Mesenchymal stem cell (in vitro differentiated cells and primary cell): ENCODE measurements around the gene MAP3K4.

Source experiments
- DNase-seq: peaks from one replicate; pipeline ENCODE4 v3.0.0-alpha.2; 2013
- H2AFZ ChIP-seq: one replicate; pipeline ENCODE4 v1.6.1; 2013; ENCODE audit warnings: low read depth, mild to moderate bottlenecking, control low read depth, inconsistent platforms, low read length, moderate library complexity
- H2AK5ac ChIP-seq: 2 replicates; pipeline ENCODE4 v1.6.1; 2013; ENCODE audit warnings: low read length, moderate library complexity, mild to moderate bottlenecking, inconsistent platforms; ENCODE audit not compliant: severe bottlenecking
- H2BK120ac ChIP-seq: one replicate; pipeline ENCODE4 v1.6.1; 2013; ENCODE audit warnings: low read depth, mild to moderate bottlenecking, inconsistent platforms, low read length, moderate library complexity
- H2BK12ac ChIP-seq, 2 experiments: one replicate each; pipeline ENCODE4 v1.6.1; 2013; ENCODE audit warnings: inconsistent platforms in 2 of 2, low read length in 2 of 2, mild to moderate bottlenecking in 2 of 2, moderate library complexity in 2 of 2, control low read depth in 1 of 2
- H2BK15ac ChIP-seq: one replicate; pipeline ENCODE4 v1.6.1; 2013; ENCODE audit warnings: mild to moderate bottlenecking, low read depth, inconsistent platforms; ENCODE audit not compliant: poor library complexity, severe bottlenecking
- H2BK5ac ChIP-seq: 2 replicates; pipeline ENCODE4 v1.6.1; 2013; ENCODE audit warnings: low read depth, mild to moderate bottlenecking, low read length, control low read depth, inconsistent platforms; ENCODE audit not compliant: poor library complexity, severe bottlenecking
- H3K14ac ChIP-seq, 2 experiments: one replicate each; pipeline ENCODE4 v1.6.1; 2013; ENCODE audit warnings: inconsistent platforms in 2 of 2, low read length in 2 of 2, control low read depth in 1 of 2, mild to moderate bottlenecking in 1 of 2, moderate library complexity in 1 of 2
- H3K18ac ChIP-seq, 2 experiments: one replicate each; pipeline ENCODE4 v1.6.1; 2013; ENCODE audit warnings: inconsistent platforms in 2 of 2, low read length in 2 of 2, control low read depth in 1 of 2, low read depth in 1 of 2, mild to moderate bottlenecking in 1 of 2
- H3K23ac ChIP-seq, 2 experiments: one replicate each; pipeline ENCODE4 v1.6.1; 2013; ENCODE audit warnings: inconsistent platforms in 2 of 2, low read length in 2 of 2, mild to moderate bottlenecking in 2 of 2, moderate library complexity in 2 of 2, control low read depth in 1 of 2
- H3K27ac ChIP-seq: 2 replicates; pipeline ENCODE4 v1.5.1; 2013; ENCODE audit warnings: mild to moderate bottlenecking, moderate library complexity, low read length, control low read depth, inconsistent platforms; ENCODE audit not compliant: poor library complexity, severe bottlenecking
- H3K27me3 ChIP-seq, 2 experiments: 2 replicates each; pipeline versions ENCODE4 v1.6.1 to v1.7.0; 2013; ENCODE audit warnings: low read length in 2 of 2, mild to moderate bottlenecking in 2 of 2, moderate library complexity in 2 of 2, control low read depth in 1 of 2, inconsistent platforms in 1 of 2; ENCODE audit not compliant: control insufficient read depth in 1 of 2, insufficient read depth in 1 of 2
- H3K36me3 ChIP-seq, 2 experiments: 2 replicates each; pipeline versions ENCODE4 v1.6.1 to v1.7.0; 2013; ENCODE audit warnings: low read length in 2 of 2, control low read depth in 1 of 2, inconsistent platforms in 1 of 2, low read depth in 1 of 2, mild to moderate bottlenecking in 1 of 2; ENCODE audit not compliant: insufficient read depth in 2 of 2, control insufficient read depth in 1 of 2
- H3K4ac ChIP-seq, 2 experiments: one replicate each; pipeline ENCODE4 v1.6.1; 2013; ENCODE audit warnings: inconsistent platforms in 2 of 2, low read length in 2 of 2, mild to moderate bottlenecking in 2 of 2, moderate library complexity in 2 of 2, control low read depth in 1 of 2, low read depth in 1 of 2
- H3K4me1 ChIP-seq: 2 replicates; pipeline ENCODE4 v1.6.1; 2013; ENCODE audit warnings: low read depth, low read length, control low read depth; ENCODE audit not compliant: control insufficient read depth, insufficient read depth
- H3K4me2 ChIP-seq: 2 replicates; pipeline ENCODE4 v1.6.1; 2013; ENCODE audit warnings: low read length, mild to moderate bottlenecking, inconsistent platforms; ENCODE audit not compliant: poor library complexity, severe bottlenecking
- H3K4me3 ChIP-seq, 2 experiments: 2 replicates each; pipeline versions ENCODE4 v1.5.1 to v1.7.0; 2013; ENCODE audit warnings: low read length in 2 of 2, mild to moderate bottlenecking in 2 of 2, control low read depth in 1 of 2, low read depth in 1 of 2; ENCODE audit not compliant: insufficient read depth in 1 of 2
- H3K79me1 ChIP-seq: replicated peaks from 2 replicates; pipeline ENCODE4 v1.6.1; 2013; ENCODE audit warnings: mild to moderate bottlenecking, control low read depth, low read length, inconsistent platforms; ENCODE audit not compliant: poor library complexity, severe bottlenecking
- H3K9ac ChIP-seq: 2 replicates; pipeline ENCODE4 v1.7.0; 2013; ENCODE audit warnings: mild to moderate bottlenecking, low read length, moderate library complexity
- H3K9me3 ChIP-seq: 2 replicates; pipeline ENCODE4 v1.7.0; 2013; ENCODE audit warnings: mild to moderate bottlenecking, low read length; ENCODE audit not compliant: control insufficient read depth
- H4K8ac ChIP-seq: one replicate; pipeline ENCODE4 v1.6.1; 2013; ENCODE audit warnings: inconsistent platforms, mild to moderate bottlenecking, low read length, moderate library complexity
- H4K91ac ChIP-seq: one replicate; pipeline ENCODE4 v1.6.1; 2013; ENCODE audit warnings: mild to moderate bottlenecking, low read length, inconsistent platforms
- WGBS: methylation state at CpG from one replicate; pipeline ENCODE4 v1.1.7; 2013; ENCODE audit warnings: mixed read lengths; 5-methylcytosine and 5-hydroxymethylcytosine counted together

Gene MAP3K4

GRCh38 chr6:161074496-161075121 lies 83.0 kb downstream of the MAP3K4 start:
- no peak overlapping the region for H3K4me2 ChIP-seq
- H2BK120ac ChIP-seq: no peak overlapping the region
- H3K23ac ChIP-seq: no peak overlapping the region
- H2BK12ac ChIP-seq: no peak overlapping the region
- H2BK5ac ChIP-seq: no peak overlapping the region
- H3K9ac ChIP-seq: no peak overlapping the region
- H3K4ac ChIP-seq: no peak overlapping the region
- no peak overlapping the region for H3K14ac ChIP-seq
- no peak overlapping the region for H3K18ac ChIP-seq
- H4K91ac ChIP-seq: no peak overlapping the region
- DNase-seq: no peak
- H3K27ac ChIP-seq: no peak overlapping the region
- H2AK5ac ChIP-seq: no peak overlapping the region
- no peaks in the 10 kb centered on the region for H3K9me3 ChIP-seq
- no peak overlapping the region for H4K8ac ChIP-seq
- H3K4me1 ChIP-seq: no peaks in the 10 kb centered on the region
- no peaks in the 10 kb centered on the region for H3K27me3 ChIP-seq
- WGBS: 97% methylated on average over 5 of the region's 5 CpGs
- H3K79me1 ChIP-seq: peaks cover 8% of the 10 kb centered on the region
- H3K4me3 ChIP-seq: no peak overlapping the region
- peaks cover 11 to 54% of the 10 kb centered on the region in 2 experiments for H3K36me3 ChIP-seq
- no peak overlapping the region for H2BK15ac ChIP-seq
- H2AFZ ChIP-seq: no peak overlapping the region

- Histone ChIP-seq H3K9ac (no peak overlapping the region), H3K27ac (no peak overlapping the region), H3K14ac (no peak overlapping the region), H3K4me1 (peaks cover 1% of the 10 kb centered on the region), H3K4me3 (no peak overlapping the region), H3K27me3 (no peaks in the 10 kb centered on the region), H2BK12ac (no peak overlapping the region), H3K36me3 (peaks cover 13 to 53% of the 10 kb centered on the region in 2 experiments), H3K18ac (no peak overlapping the region), H3K23ac (no peak overlapping the region), H3K79me1 (peaks cover 5% of the 10 kb centered on the region), H2BK15ac (no peak overlapping the region), H4K8ac (no peak overlapping the region), H3K4ac (no peak overlapping the region), H2AFZ (no peak overlapping the region), H3K4me2 (no peak overlapping the region), H3K9me3 (no peaks in the 10 kb centered on the region), H2AK5ac (no peak overlapping the region), H4K91ac (no peak overlapping the region), H2BK5ac (no peak overlapping the region), H2BK120ac (no peak overlapping the region)
- DNase-seq: no peak
- 94% methylated on average over 6 of the region's 8 CpGs for WGBS
These were observed 84.7 kb downstream of the MAP3K4 start for GRCh38 chr6:161076181-161076677.

- Histone ChIP-seq H3K18ac (no peak overlapping the region), H2AK5ac (no peak overlapping the region), H3K23ac (no peak overlapping the region), H3K27ac (no peak overlapping the region), H3K27me3 (no peaks in the 10 kb centered on the region), H4K8ac (no peak overlapping the region), H2BK15ac (no peak overlapping the region), H3K9me3 (no peaks in the 10 kb centered on the region), H3K4me1 (peaks cover 1% of the 10 kb centered on the region), H3K4me3 (no peak overlapping the region), H2AFZ (no peak overlapping the region), H2BK5ac (no peak overlapping the region), H2BK12ac (no peak overlapping the region), H3K36me3 (peaks cover 23 to 65% of the 10 kb centered on the region in 2 experiments), H3K4ac (no peak overlapping the region), H3K14ac (no peak overlapping the region), H3K9ac (no peak overlapping the region), H2BK120ac (no peak overlapping the region), H3K4me2 (no peak overlapping the region), H3K79me1 (peaks cover 2% of the 10 kb centered on the region), H4K91ac (no peak overlapping the region)
- peak; percentile 30 for DNase-seq
- WGBS: 93% methylated on average over 8 of the region's 12 CpGs
These were observed 88.1 kb downstream of the MAP3K4 start for GRCh38 chr6:161079566-161080262.

- DNase-seq: no peak
- H3K9me3 ChIP-seq: no peaks in the 10 kb centered on the region
- H2BK5ac ChIP-seq: no peak overlapping the region
- H3K23ac ChIP-seq: no peak overlapping the region
- H3K14ac ChIP-seq: no peak overlapping the region
- no peak overlapping the region for H2BK15ac ChIP-seq
- no peak overlapping the region for H4K8ac ChIP-seq
- no peaks in the 10 kb centered on the region for H3K27me3 ChIP-seq
- no peak overlapping the region for H3K4ac ChIP-seq
- no peak overlapping the region for H3K9ac ChIP-seq
- WGBS: 97% methylated on average over 11 of the region's 12 CpGs
- no peak overlapping the region for H2AFZ ChIP-seq
- H3K4me3 ChIP-seq: no peak overlapping the region
- H3K36me3 ChIP-seq: peaks cover 23 to 65% of the 10 kb centered on the region in 2 experiments
- H2BK12ac ChIP-seq: no peak overlapping the region
- H3K4me1 ChIP-seq: peaks cover 1% of the 10 kb centered on the region
- H4K91ac ChIP-seq: no peak overlapping the region
- no peak overlapping the region for H3K18ac ChIP-seq
- H3K4me2 ChIP-seq: no peak overlapping the region
- H3K27ac ChIP-seq: no peak overlapping the region
- H2AK5ac ChIP-seq: no peak overlapping the region
- H2BK120ac ChIP-seq: no peak overlapping the region
- peaks cover 1% of the 10 kb centered on the region for H3K79me1 ChIP-seq
These were observed 88.8 kb downstream of the MAP3K4 start for GRCh38 chr6:161080263-161080970.
